Progenitor cell of endocrine pancreas (in vitro differentiated cells): ENCODE results near the gene CDH23. TPM values are rescaled to one million over a fixed set of nuclear protein-coding genes. Genes with fewer than 3 reads are reported as not detected.

Source experiments
- DNase-seq: peaks from one replicate; pipeline ENCODE4 v3.0.0; 2021; ENCODE audit warnings: low spot score; ENCODE audit not compliant: unreplicated experiment
- H3K27ac Mint-ChIP-seq: 2 replicates; pipeline ENCODE4 v1.8.0; 2021; ENCODE audit warnings: mild to moderate bottlenecking, moderate library complexity, mixed read lengths
- H3K27me3 Mint-ChIP-seq: 2 replicates; pipeline ENCODE4 v1.8.0; 2021; ENCODE audit warnings: mixed read lengths
- H3K36me3 Mint-ChIP-seq: 2 replicates; pipeline ENCODE4 v1.8.0; 2022; ENCODE audit warnings: mixed read lengths; ENCODE audit not compliant: insufficient read depth
- H3K4me1 Mint-ChIP-seq: 2 replicates; pipeline ENCODE4 v1.8.0; 2021; ENCODE audit warnings: low read depth, mixed read lengths
- H3K4me3 Mint-ChIP-seq: 2 replicates; pipeline ENCODE4 v1.8.0; 2021; ENCODE audit warnings: low read depth, mild to moderate bottlenecking, moderate library complexity, mixed read lengths
- H3K9me3 Mint-ChIP-seq: 2 replicates; pipeline ENCODE4 v1.8.0; 2021; ENCODE audit warnings: low read depth, mixed read lengths
- CTCF ChIP-seq: fragments of 200-600 bp; sonication (generic); IDR thresholded peaks from one replicate; pipeline ENCODE4 v1.5.0; 2021; ENCODE audit warnings: antibody characterized with exemption, mild to moderate bottlenecking; ENCODE audit not compliant: unreplicated experiment
- total RNA-seq: library from RNA; stranded (reverse); gene quantifications from 2 replicates; pipeline ENCODE4 v1.2.1, GENCODE V29; 2021

The CDH23 gene
- total RNA-seq, 1 donor from 2014 or later, result 0.43 TPM

- H3K36me3 Mint-ChIP-seq, result no peaks in the 10 kb centered on the region
- no peak for DNase-seq
- H3K27me3 Mint-ChIP-seq, result peaks cover 20% of the 10 kb centered on the region
- no peaks in the 10 kb centered on the region for H3K4me1 Mint-ChIP-seq
- H3K4me3 Mint-ChIP-seq, result no peak overlapping the region
- no peak overlapping the region for H3K27ac Mint-ChIP-seq
- no peak for TF ChIP-seq CTCF
- H3K9me3 Mint-ChIP-seq, result no peaks in the 10 kb centered on the region
Observed at GRCh38 chr10:71720288-71720687, 323.6 kb downstream of the CDH23 start.

- Mint-ChIP-seq H3K27ac (no peak overlapping the region), H3K4me1 (peaks cover 3% of the 10 kb centered on the region), H3K4me3 (no peak overlapping the region), H3K9me3 (no peaks in the 10 kb centered on the region), H3K27me3 (peaks cover 20% of the 10 kb centered on the region), H3K36me3 (no peaks in the 10 kb centered on the region)
- DNase-seq, result no peak
- no peak for TF ChIP-seq CTCF
Observed at GRCh38 chr10:71721313-71721712, 324.6 kb downstream of the CDH23 start.

GRCh38 chr10:71722849-71723248 lies 326.1 kb downstream of the CDH23 start:
- TF ChIP-seq CTCF, result no peak
- Mint-ChIP-seq H3K27me3 (peaks cover 16% of the 10 kb centered on the region), H3K27ac (no peak overlapping the region), H3K4me1 (peaks cover 3% of the 10 kb centered on the region), H3K9me3 (no peaks in the 10 kb centered on the region), H3K36me3 (no peaks in the 10 kb centered on the region), H3K4me3 (no peak overlapping the region)
- no peak for DNase-seq

- no peak for DNase-seq
- Mint-ChIP-seq H3K36me3 (no peaks in the 10 kb centered on the region), H3K27ac (no peak overlapping the region), H3K4me3 (no peak overlapping the region), H3K27me3 (peaks cover 16% of the 10 kb centered on the region), H3K4me1 (peaks cover 3% of the 10 kb centered on the region), H3K9me3 (no peaks in the 10 kb centered on the region)
- TF ChIP-seq CTCF, result no peak
Observed at GRCh38 chr10:71723311-71723710, 326.6 kb downstream of the CDH23 start.

- DNase-seq, result no peak
- no peak overlapping the region for H3K4me3 Mint-ChIP-seq
- no peaks in the 10 kb centered on the region for H3K9me3 Mint-ChIP-seq
- H3K36me3 Mint-ChIP-seq, result no peaks in the 10 kb centered on the region
- TF ChIP-seq CTCF, result no peak
- H3K4me1 Mint-ChIP-seq, result peaks cover 3% of the 10 kb centered on the region
- peaks cover 16% of the 10 kb centered on the region for H3K27me3 Mint-ChIP-seq
- no peak overlapping the region for H3K27ac Mint-ChIP-seq
Observed at GRCh38 chr10:71724539-71724938, 327.8 kb downstream of the CDH23 start.
